Measurements from ENCODE around the gene SFXN4. TPM values are rescaled to one million over a fixed set of nuclear protein-coding genes. Genes with fewer than 3 reads are reported as not detected.
A peak's percentile ranks its signal among the peaks of the same experiment; 100 is the strongest.

SFXN4 gene
- total and polyA plus RNA-seq, 2 of the 13 experiments (the other 11 are each of a cell fraction or from before 2014, with no cell fraction given) = 47.7 to 64.9 TPM

DNA sequence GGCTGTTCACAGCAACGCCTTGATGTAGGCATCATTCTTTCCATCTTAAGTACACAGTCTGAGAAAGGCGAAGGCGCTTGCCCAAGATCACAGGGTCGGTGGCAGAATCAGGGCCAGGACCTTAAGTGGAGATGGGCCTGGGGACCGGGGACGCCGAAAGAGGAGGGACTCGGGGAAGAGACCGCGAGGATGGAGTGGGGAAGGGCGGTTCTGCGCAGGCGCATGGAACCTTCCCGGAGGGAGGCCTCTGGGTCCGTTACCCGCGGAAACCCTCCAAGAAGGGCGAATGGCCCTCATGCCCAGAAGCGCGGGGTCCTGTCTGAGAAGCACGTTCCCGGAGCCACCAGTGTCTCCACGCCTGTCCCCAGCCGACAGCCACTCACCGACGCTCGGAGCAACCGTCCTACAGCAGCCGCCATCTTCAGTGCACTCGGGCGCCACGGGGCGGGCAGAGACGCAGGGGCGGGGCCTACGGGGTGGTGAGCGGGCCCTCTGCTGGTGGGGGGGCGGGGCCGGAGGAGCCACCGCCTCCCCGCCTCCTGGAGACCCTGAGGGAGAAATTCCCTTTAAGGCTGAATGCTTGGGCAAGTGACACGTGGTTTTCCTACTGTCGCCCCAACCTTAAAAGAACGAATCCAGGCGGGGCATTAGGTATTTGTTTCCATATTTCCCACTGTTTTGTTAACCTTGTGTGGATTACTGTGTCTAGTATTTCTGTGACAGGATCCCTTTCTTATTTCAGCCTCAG lies 13.0 kb upstream of the SFXN4 start, which contains the start of gene PRDX3 (continued):
- TF ChIP-seq, protein P1, sequence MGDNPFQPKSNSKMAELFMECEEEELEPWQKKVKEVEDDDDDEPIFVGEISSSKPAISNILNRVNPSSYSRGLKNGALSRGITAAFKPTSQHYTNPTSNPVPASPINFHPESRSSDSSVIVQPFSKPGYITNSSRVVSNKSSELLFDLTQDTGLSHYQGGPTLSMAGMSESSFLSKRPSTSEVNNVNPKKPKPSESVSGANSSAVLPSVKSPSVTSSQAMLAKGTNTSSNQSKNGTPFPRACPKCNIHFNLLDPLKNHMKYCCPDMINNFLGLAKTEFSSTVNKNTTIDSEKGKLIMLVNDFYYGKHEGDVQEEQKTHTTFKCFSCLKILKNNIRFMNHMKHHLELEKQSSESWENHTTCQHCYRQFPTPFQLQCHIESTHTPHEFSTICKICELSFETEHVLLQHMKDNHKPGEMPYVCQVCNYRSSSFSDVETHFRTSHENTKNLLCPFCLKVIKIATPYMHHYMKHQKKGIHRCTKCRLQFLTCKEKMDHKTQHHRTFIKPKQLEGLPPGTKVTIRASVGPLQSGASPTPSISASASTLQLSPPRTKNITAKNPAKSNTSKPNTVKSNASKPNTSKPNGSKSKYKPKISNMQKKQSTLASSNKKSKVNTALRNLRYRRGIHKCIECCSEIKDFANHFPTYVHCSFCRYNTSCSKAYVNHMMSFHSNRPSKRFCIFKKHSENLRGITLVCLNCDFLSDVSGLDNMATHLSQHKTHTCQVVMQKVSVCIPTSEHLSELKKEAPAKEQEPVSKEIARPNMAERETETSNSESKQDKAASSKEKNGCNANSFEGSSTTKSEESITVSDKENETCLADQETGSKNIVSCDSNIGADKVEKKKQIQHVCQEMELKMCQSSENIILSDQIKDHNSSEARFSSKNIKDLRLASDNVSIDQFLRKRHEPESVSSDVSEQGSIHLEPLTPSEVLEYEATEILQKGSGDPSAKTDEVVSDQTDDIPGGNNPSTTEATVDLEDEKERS (CRISPR knock-in tag; IDR thresholded peaks at IDR 0.05) = peak; percentile 71; the same call in 1 of the 2 replicates
- TF ChIP-seq ZSCAN20 (CRISPR knock-in tag; IDR thresholded peaks at IDR 0.05; ENCODE audit: borderline replicate concordance) = peak; percentile 41; the same call in 1 of the 2 replicates
- TF ChIP-seq SOX13 (IDR thresholded peaks at IDR 0.05) = no peak
- no peak; a peak in 1 of 4 replicates for TF ChIP-seq SOX13 (CRISPR knock-in tag; conservative IDR thresholded peaks at IDR 0.05 in 1 of 2, IDR thresholded peaks at IDR 0.05 in 1 of 2)
- no peak for TF ChIP-seq TCF12 (IDR thresholded peaks at IDR 0.05)
- TF ChIP-seq TCF12 (CRISPR knock-in tag; IDR thresholded peaks at IDR 0.05) = 0 out of 2 replicates have a peak, but pooled peaks have one; percentile 51
- no peak for TF ChIP-seq ZC3H4 (CRISPR knock-in tag; IDR thresholded peaks at IDR 0.05; ENCODE audit: borderline replicate concordance)
- TF ChIP-seq SOX5 (CRISPR knock-in tag; IDR thresholded peaks at IDR 0.05; ENCODE audit: borderline replicate concordance) = no peak
- no peak for TF ChIP-seq SRY (CRISPR knock-in tag; IDR thresholded peaks at IDR 0.05)
- TF ChIP-seq ZNF20 (CRISPR knock-in tag; IDR thresholded peaks at IDR 0.05) = no peak
- TF ChIP-seq, protein P2, sequence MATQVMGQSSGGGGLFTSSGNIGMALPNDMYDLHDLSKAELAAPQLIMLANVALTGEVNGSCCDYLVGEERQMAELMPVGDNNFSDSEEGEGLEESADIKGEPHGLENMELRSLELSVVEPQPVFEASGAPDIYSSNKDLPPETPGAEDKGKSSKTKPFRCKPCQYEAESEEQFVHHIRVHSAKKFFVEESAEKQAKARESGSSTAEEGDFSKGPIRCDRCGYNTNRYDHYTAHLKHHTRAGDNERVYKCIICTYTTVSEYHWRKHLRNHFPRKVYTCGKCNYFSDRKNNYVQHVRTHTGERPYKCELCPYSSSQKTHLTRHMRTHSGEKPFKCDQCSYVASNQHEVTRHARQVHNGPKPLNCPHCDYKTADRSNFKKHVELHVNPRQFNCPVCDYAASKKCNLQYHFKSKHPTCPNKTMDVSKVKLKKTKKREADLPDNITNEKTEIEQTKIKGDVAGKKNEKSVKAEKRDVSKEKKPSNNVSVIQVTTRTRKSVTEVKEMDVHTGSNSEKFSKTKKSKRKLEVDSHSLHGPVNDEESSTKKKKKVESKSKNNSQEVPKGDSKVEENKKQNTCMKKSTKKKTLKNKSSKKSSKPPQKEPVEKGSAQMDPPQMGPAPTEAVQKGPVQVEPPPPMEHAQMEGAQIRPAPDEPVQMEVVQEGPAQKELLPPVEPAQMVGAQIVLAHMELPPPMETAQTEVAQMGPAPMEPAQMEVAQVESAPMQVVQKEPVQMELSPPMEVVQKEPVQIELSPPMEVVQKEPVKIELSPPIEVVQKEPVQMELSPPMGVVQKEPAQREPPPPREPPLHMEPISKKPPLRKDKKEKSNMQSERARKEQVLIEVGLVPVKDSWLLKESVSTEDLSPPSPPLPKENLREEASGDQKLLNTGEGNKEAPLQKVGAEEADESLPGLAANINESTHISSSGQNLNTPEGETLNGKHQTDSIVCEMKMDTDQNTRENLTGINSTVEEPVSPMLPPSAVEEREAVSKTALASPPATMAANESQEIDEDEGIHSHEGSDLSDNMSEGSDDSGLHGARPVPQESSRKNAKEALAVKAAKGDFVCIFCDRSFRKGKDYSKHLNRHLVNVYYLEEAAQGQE (IDR thresholded peaks at IDR 0.05; ENCODE audit: borderline replicate concordance in 1 of 2, low read depth in 1 of 2, low read length in 2 of 2) = 0 out of 4 replicates have a peak, but pooled peaks of 1 of the 2 experiments have one; percentile 37
- no peak for TF ChIP-seq ZNF773 (CRISPR knock-in tag; IDR thresholded peaks at IDR 0.05; ENCODE audit: borderline replicate concordance)
- TF ChIP-seq, protein P3, sequence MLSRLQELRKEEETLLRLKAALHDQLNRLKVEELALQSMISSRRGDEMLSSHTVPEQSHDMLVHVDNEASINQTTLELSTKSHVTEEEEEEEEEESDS (CRISPR knock-in tag; IDR thresholded peaks at IDR 0.05; ENCODE audit: borderline replicate concordance) = no peak
- TF ChIP-seq, protein P4, sequence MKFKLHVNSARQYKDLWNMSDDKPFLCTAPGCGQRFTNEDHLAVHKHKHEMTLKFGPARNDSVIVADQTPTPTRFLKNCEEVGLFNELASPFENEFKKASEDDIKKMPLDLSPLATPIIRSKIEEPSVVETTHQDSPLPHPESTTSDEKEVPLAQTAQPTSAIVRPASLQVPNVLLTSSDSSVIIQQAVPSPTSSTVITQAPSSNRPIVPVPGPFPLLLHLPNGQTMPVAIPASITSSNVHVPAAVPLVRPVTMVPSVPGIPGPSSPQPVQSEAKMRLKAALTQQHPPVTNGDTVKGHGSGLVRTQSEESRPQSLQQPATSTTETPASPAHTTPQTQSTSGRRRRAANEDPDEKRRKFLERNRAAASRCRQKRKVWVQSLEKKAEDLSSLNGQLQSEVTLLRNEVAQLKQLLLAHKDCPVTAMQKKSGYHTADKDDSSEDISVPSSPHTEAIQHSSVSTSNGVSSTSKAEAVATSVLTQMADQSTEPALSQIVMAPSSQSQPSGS (CRISPR knock-in tag; IDR thresholded peaks at IDR 0.05) = 0 out of 2 replicates have a peak, but pooled peaks have one; percentile 15
- no peak for TF ChIP-seq ZNF484 (CRISPR knock-in tag; IDR thresholded peaks at IDR 0.05; ENCODE audit: borderline replicate concordance, low read depth)
- TF ChIP-seq ZNF75D (CRISPR knock-in tag; IDR thresholded peaks at IDR 0.05; ENCODE audit: borderline replicate concordance) = no peak
- 0 out of 2 replicates have a peak, but pooled peaks have one; percentile 62 for TF ChIP-seq ZNF556 (CRISPR knock-in tag; IDR thresholded peaks at IDR 0.05; ENCODE audit: borderline replicate concordance)
- TF ChIP-seq, protein P5, sequence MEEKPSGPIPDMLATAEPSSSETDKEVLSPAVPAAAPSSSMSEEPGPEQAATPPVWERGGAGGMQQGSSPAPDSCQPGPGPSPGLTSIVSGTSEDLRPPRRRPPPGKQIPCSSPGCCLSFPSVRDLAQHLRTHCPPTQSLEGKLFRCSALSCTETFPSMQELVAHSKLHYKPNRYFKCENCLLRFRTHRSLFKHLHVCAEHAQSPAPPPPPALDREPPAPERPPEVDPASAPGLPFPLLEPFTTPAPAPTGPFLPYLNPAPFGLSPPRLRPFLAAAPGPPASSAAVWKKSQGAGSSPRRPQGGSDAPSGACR (CRISPR knock-in tag; IDR thresholded peaks at IDR 0.05) = peak; percentile 64; the same call in 1 of the 2 replicates
- TF ChIP-seq KLF11 (CRISPR knock-in tag; IDR thresholded peaks at IDR 0.05) = peak; percentile 91
